HG03432 (cell line): ENCODE results near the gene TXNRD1.
A peak's percentile ranks its signal among the peaks of the same experiment; 100 is the strongest.
"Not testable (repeated sequence)": the region's sequence is repeated elsewhere in the genome, so short reads cannot be mapped to it uniquely, and the experiment has no call there.

ENCODE experiments used
- ATAC-seq: cut with Tn5 transposase; IDR thresholded peaks from one replicate; pipeline ENCODE4 v1.9.1; 2021; ENCODE audit warnings: mild to moderate bottlenecking, moderate library complexity; ENCODE audit not compliant: unreplicated experiment

TXNRD1 gene

GRCh38 chr12:104234926-104235499 lies 19.4 kb downstream of the TXNRD1 start:
- no peak for ATAC-seq

GRCh38 chr12:104237930-104238329 lies 22.4 kb downstream of the TXNRD1 start:
- no peak for ATAC-seq

GRCh38 chr12:104242546-104243206 lies 27.1 kb downstream of the TXNRD1 start:
- ATAC-seq = no peak

GRCh38 chr12:104243551-104243950 lies 28.0 kb downstream of the TXNRD1 start:
- ATAC-seq = no peak

GRCh38 chr12:104243971-104244370 lies 28.4 kb downstream of the TXNRD1 start:
- no peak for ATAC-seq

GRCh38 chr12:104247698-104248097 lies 32.1 kb downstream of the TXNRD1 start:
- no peak for ATAC-seq

- no peak for ATAC-seq
Observed at GRCh38 chr12:104248444-104248843, 32.9 kb downstream of the TXNRD1 start.

- no peak for ATAC-seq
Observed at GRCh38 chr12:104249017-104249416, 33.4 kb downstream of the TXNRD1 start.

- ATAC-seq = no peak
Observed at GRCh38 chr12:104249898-104250297, 34.3 kb downstream of the TXNRD1 start.

GRCh38 chr12:104250366-104251125 lies 35.0 kb downstream of the TXNRD1 start:
- ATAC-seq = no peak

GRCh38 chr12:104257913-104258472 lies 42.4 kb downstream of the TXNRD1 start:
- ATAC-seq = no peak

GRCh38 chr12:104258476-104259067 lies 43.0 kb downstream of the TXNRD1 start:
- no peak for ATAC-seq

- no peak for ATAC-seq
Observed at GRCh38 chr12:104263026-104263425, 47.4 kb downstream of the TXNRD1 start.

- ATAC-seq = no peak
Observed at GRCh38 chr12:104263580-104264358, 48.2 kb downstream of the TXNRD1 start.

GRCh38 chr12:104265436-104265835 lies 49.9 kb downstream of the TXNRD1 start:
- not testable (repeated sequence) for ATAC-seq

- ATAC-seq = no peak
Observed at GRCh38 chr12:104272938-104273337, 57.4 kb downstream of the TXNRD1 start.

GRCh38 chr12:104273503-104273902 lies 57.9 kb downstream of the TXNRD1 start:
- ATAC-seq = no peak

- no peak for ATAC-seq
Observed at GRCh38 chr12:104274811-104275210, 59.2 kb downstream of the TXNRD1 start.

- ATAC-seq = peak; percentile 35
Observed at GRCh38 chr12:104275689-104276088, 60.1 kb downstream of the TXNRD1 start.

GRCh38 chr12:104276273-104277131 lies 60.9 kb downstream of the TXNRD1 start:
- ATAC-seq = peak; percentile 72
